Mesothelial cell of epicardium (in vitro differentiated cells): ENCODE measurements around the gene TTC8. TPM values are rescaled to one million over a fixed set of nuclear protein-coding genes. Genes with fewer than 3 reads are reported as not detected.
"Not testable (repeated sequence)": the region's sequence is repeated elsewhere in the genome, so short reads cannot be mapped to it uniquely, and the experiment has no call there.

Source experiments
- DNase-seq, 2 experiments: peaks; one replicate each; pipeline ENCODE4 v3.0.0; 2021; ENCODE audit warnings: low spot score in 2 of 2; ENCODE audit not compliant: unreplicated experiment in 2 of 2
- H3K27ac Mint-ChIP-seq: 2 replicates; pipeline ENCODE4 v1.8.0; 2021; ENCODE audit warnings: mixed read lengths
- H3K27me3 Mint-ChIP-seq: 2 replicates; pipeline ENCODE4 v1.8.0; 2021; ENCODE audit warnings: low read depth, mixed read lengths
- H3K36me3 Mint-ChIP-seq: 2 replicates; pipeline ENCODE4 v1.8.0; 2021; ENCODE audit warnings: mixed read lengths
- H3K4me1 Mint-ChIP-seq: 2 replicates; pipeline ENCODE4 v1.8.0; 2021; ENCODE audit warnings: mixed read lengths
- H3K4me3 Mint-ChIP-seq: 2 replicates; pipeline ENCODE4 v1.8.0; 2021; ENCODE audit warnings: mild to moderate bottlenecking, moderate library complexity, mixed read lengths
- H3K9me3 Mint-ChIP-seq: 2 replicates; pipeline ENCODE4 v1.8.0; 2021; ENCODE audit warnings: mixed read lengths
- CTCF ChIP-seq: fragments of 200-600 bp; sonication (generic); IDR thresholded peaks from one replicate; pipeline ENCODE4 v1.5.0; 2021; ENCODE audit warnings: antibody characterized with exemption; ENCODE audit not compliant: unreplicated experiment
- total RNA-seq: library from RNA; stranded (reverse); gene quantifications from 3 replicates; pipeline ENCODE4 v1.2.1, GENCODE V29; 2021

TTC8 gene
- total RNA-seq, result 28.6 to 32.6 TPM (median 29.0 TPM) in 3 replicates

DNA sequence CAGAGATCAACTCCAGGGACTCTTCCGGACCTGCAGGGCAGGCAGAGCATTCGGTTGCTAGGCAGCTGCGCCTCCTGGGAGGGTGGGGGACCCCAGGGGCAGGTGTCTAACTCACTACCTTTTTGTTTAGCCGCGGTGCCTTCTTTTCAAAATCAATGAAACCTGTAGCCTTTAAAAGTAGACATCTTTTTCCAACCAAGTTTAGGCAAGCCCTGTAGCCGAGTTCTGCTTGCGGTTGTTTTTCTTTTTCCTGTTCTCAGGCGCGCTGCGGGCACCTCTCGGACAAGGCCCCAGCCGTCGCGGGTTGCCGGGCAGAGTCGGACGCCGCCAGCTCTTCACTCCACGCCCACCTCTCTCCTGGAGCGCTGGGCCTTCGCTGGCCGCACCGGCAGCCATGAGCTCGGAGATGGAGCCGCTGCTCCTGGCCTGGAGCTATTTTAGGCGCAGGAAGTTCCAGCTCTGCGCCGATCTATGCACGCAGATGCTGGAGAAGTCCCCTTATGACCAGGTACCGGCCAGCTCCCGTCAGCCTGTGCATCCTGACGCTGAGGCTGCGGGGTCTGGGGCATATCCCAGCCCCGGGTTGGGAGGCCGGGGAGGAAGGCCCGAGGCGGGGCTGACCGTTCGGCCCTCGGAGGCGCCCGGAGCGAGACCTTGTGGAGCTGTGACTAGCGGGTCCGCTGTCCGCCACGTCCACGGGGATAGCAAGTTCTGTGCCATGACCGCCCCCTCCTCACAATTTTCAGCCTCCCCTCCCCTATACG is at the start of gene TTC8:
TSS of gene TTC8 (plus strand) at position 338 of the 764 bp plus-strand sequence. CDS start at position 395, 57 bp downstream.
- peak within 1 kb of the TSS; percentile 99 for H3K27ac Mint-ChIP-seq
- TF ChIP-seq CTCF, result no peak
- H3K36me3 Mint-ChIP-seq, result no peaks in the 10 kb centered on the region
- no peaks in the 10 kb centered on the region for H3K27me3 Mint-ChIP-seq
- DNase-seq, result peak; percentile 72 to 86
- H3K9me3 Mint-ChIP-seq, result no peaks in the 10 kb centered on the region
- H3K4me3 Mint-ChIP-seq, result peak within 1 kb of the TSS; percentile 79
- H3K4me1 Mint-ChIP-seq, result peaks cover 37% of the 10 kb centered on the region

DNA sequence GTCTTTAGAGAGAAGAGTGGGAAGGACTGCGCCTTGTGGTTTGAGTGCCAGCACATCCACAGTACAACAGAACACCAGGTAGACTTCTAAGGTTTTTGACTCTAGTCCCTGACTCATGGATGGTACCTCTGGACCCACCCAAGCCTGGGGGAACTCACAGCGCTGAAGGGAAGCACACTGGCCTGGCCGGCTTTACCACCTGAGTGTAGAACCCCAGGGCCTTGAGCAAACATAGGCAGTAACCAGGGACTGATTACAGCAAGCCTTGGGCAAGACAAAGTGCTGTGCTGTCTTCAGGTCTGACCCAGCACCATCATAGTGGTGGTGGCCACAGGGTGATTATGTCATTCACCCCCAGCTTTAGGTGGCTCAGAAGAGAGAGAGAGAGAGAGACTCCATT is 48.9 kb upstream of the TTC8 start:
- no peak overlapping the region for H3K4me3 Mint-ChIP-seq
- no peaks in the 10 kb centered on the region for H3K36me3 Mint-ChIP-seq
- TF ChIP-seq CTCF, result no peak
- H3K27me3 Mint-ChIP-seq, result peaks cover 30% of the 10 kb centered on the region
- no peak overlapping the region for H3K27ac Mint-ChIP-seq
- peaks cover 3% of the 10 kb centered on the region for H3K9me3 Mint-ChIP-seq
- H3K4me1 Mint-ChIP-seq, result no peaks in the 10 kb centered on the region
- no peak for DNase-seq

GRCh38 chr14:88785911-88786310 is 38.5 kb upstream of the TTC8 start:
- no peak for TF ChIP-seq CTCF
- H3K4me3 Mint-ChIP-seq, result no peak overlapping the region
- no peak for DNase-seq
- no peaks in the 10 kb centered on the region for H3K4me1 Mint-ChIP-seq
- H3K27me3 Mint-ChIP-seq, result peaks cover 62% of the 10 kb centered on the region
- H3K36me3 Mint-ChIP-seq, result peaks cover 4% of the 10 kb centered on the region
- no peak overlapping the region for H3K27ac Mint-ChIP-seq
- peaks cover 29% of the 10 kb centered on the region for H3K9me3 Mint-ChIP-seq

DNA sequence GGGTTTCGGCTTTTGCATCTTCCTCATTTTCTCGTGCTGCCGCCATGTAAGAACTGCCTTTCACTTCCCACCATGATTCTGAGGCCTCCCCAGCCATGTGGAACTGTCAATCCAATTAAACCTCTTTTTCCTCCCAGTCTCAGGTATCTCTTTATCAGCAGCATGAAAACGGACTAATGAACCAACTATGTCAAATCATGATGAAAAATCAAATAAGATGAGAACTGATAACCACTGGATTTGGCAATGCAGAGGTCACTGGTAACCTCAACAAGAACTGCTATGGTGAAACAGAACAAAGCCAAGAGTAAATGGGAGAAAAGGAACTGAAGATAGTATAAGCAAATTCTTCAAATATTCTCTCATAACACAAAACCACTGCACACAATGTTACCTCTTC is 37.7 kb upstream of the TTC8 start:
- Mint-ChIP-seq H3K9me3 (peaks cover 25% of the 10 kb centered on the region), H3K27ac (no peak overlapping the region), H3K4me1 (no peaks in the 10 kb centered on the region), H3K36me3 (peaks cover 4% of the 10 kb centered on the region), H3K27me3 (peaks cover 70% of the 10 kb centered on the region), H3K4me3 (no peak overlapping the region)
- no peak for TF ChIP-seq CTCF
- no peak for DNase-seq

DNA sequence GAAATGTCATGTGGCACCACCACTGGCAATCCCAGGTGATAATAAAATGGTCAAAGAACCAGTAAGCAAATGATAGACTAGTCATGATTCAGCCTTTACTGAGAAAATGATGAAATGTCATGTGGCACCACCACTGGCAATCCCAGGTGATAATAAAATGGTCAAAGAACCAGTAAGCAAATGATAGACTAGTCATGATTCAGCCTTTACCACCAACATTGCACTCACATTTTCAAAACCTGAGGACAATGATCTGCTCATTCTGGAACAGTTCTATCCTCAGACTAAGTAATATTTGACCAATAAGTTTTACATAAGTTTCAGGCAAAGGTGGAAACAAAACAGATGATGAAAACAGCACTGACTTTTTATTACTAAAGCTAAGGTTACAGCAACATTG is 34.9 kb upstream of the TTC8 start:
- H3K9me3 Mint-ChIP-seq, result not testable (repeated sequence)

DNA sequence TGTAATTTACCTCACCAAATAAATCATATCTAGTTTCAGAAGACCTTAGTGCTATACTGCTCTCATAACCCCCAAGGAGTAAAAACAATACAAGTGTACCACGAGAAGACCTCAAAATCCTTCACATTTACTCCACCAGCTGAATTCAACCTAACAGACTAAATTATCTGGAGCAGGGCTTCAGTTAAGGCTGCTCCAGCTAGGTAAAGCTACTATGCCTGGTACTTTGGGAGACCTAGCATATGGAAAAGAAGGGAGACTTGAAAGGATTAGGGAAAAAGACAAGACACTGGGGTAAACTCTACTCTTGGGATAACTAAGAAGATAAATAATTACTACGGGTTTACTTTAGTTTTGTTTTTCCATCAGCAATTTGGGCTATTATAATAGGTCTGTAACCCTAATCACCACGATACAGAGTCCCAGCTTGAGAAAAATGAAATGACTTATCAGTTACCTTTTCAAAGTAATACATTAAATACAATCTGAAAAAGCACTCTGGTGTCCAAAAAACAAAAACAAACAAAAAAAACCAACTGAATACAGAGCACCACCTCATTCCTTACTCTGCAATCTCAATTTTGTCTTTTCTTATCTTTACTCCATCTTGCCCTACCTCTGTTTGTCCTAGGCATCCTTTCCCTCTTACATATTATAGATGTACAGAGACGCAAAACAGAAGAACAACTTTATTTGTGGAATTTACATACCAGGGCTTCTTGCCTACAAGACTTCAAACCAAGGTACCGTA is 33.8 kb upstream of the TTC8 start:
- no peak for TF ChIP-seq CTCF
- Mint-ChIP-seq H3K27me3 (peaks cover 80% of the 10 kb centered on the region), H3K4me3 (no peak overlapping the region), H3K4me1 (peaks cover 3% of the 10 kb centered on the region), H3K27ac (no peak overlapping the region), H3K36me3 (no peaks in the 10 kb centered on the region), H3K9me3 (no peaks in the 10 kb centered on the region)
- no peak for DNase-seq

More for the DNA sequence above, 34.9 kb upstream of the TTC8 start:
- peaks cover 83% of the 10 kb centered on the region for H3K27me3 Mint-ChIP-seq
- H3K36me3 Mint-ChIP-seq, H3K4me3 Mint-ChIP-seq, DNase-seq, H3K27ac Mint-ChIP-seq, H3K4me1 Mint-ChIP-seq: not testable (repeated sequence)
